Neural crest cell (in vitro differentiated cells): ENCODE results near the gene TOMM7. TPM values are rescaled to one million over a fixed set of nuclear protein-coding genes. Genes with fewer than 3 reads are reported as not detected.

ENCODE experiments used
- DNase-seq: peaks from one replicate; pipeline ENCODE4 v3.0.0; 2021; ENCODE audit warnings: low read depth, mixed read lengths, low spot score
- H3K27ac Mint-ChIP-seq: one replicate; pipeline ENCODE4 v1.8.0; 2021; ENCODE audit warnings: mild to moderate bottlenecking, mixed read lengths; ENCODE audit not compliant: unreplicated experiment
- H3K27me3 Mint-ChIP-seq: 2 replicates; pipeline ENCODE4 v1.8.0; 2021; ENCODE audit warnings: low read depth, mild to moderate bottlenecking, mixed read lengths
- H3K36me3 Mint-ChIP-seq: 2 replicates; pipeline ENCODE4 v1.8.0; 2021; ENCODE audit warnings: low read depth, mild to moderate bottlenecking, mixed read lengths
- H3K4me1 Mint-ChIP-seq: 2 replicates; pipeline ENCODE4 v1.8.0; 2021; ENCODE audit warnings: mixed read lengths
- H3K4me3 Mint-ChIP-seq: one replicate; pipeline ENCODE4 v1.8.0; 2021; ENCODE audit warnings: mild to moderate bottlenecking, mixed read lengths
- H3K9me3 Mint-ChIP-seq: 2 replicates; pipeline ENCODE4 v1.8.0; 2021; ENCODE audit warnings: mixed read lengths
- CTCF ChIP-seq: fragments of 200-600 bp; sonication (generic); conservative IDR thresholded peaks from 2 replicates; pipeline ENCODE4 v1.5.0; 2021; ENCODE audit warnings: antibody characterized with exemption, mild to moderate bottlenecking
- total RNA-seq: library from RNA; stranded (reverse); gene quantifications from 2 replicates; pipeline ENCODE4 v1.2.1, GENCODE V29; 2021

Gene TOMM7
- total RNA-seq, 1 donor from 2014 or later = 179 TPM

- no peaks in the 10 kb centered on the region for H3K4me1 Mint-ChIP-seq
- no peaks in the 10 kb centered on the region for H3K9me3 Mint-ChIP-seq
- no peak overlapping the region for H3K27ac Mint-ChIP-seq
- H3K27me3 Mint-ChIP-seq = no peaks in the 10 kb centered on the region
- H3K36me3 Mint-ChIP-seq = no peaks in the 10 kb centered on the region
- DNase-seq = no peak
- no peak for TF ChIP-seq CTCF
- no peak overlapping the region for H3K4me3 Mint-ChIP-seq
Observed at GRCh38 chr7:22787951-22788350, 34.7 kb downstream of the TOMM7 start.

- Mint-ChIP-seq H3K36me3 (no peaks in the 10 kb centered on the region), H3K27ac (no peak overlapping the region), H3K9me3 (no peaks in the 10 kb centered on the region), H3K27me3 (no peaks in the 10 kb centered on the region), H3K4me1 (no peaks in the 10 kb centered on the region), H3K4me3 (no peak overlapping the region)
- TF ChIP-seq CTCF = no peak
- DNase-seq = no peak
Observed at GRCh38 chr7:22786290-22786932, 36.2 kb downstream of the TOMM7 start.

GRCh38 chr7:22784346-22784745 lies 38.3 kb downstream of the TOMM7 start:
- H3K27me3 Mint-ChIP-seq = no peaks in the 10 kb centered on the region
- DNase-seq = no peak
- TF ChIP-seq CTCF = no peak
- H3K9me3 Mint-ChIP-seq = no peaks in the 10 kb centered on the region
- H3K36me3 Mint-ChIP-seq = no peaks in the 10 kb centered on the region
- no peak overlapping the region for H3K4me3 Mint-ChIP-seq
- no peaks in the 10 kb centered on the region for H3K4me1 Mint-ChIP-seq
- no peak overlapping the region for H3K27ac Mint-ChIP-seq

- H3K4me1 Mint-ChIP-seq = no peaks in the 10 kb centered on the region
- no peak overlapping the region for H3K27ac Mint-ChIP-seq
Observed at GRCh38 chr7:22783421-22783820, 39.2 kb downstream of the TOMM7 start.

GRCh38 chr7:22782616-22783232 lies 39.9 kb downstream of the TOMM7 start:
- TF ChIP-seq CTCF = peak; percentile 70
- Mint-ChIP-seq H3K4me3 (no peak overlapping the region), H3K27ac (no peak overlapping the region), H3K4me1 (no peaks in the 10 kb centered on the region), H3K36me3 (no peaks in the 10 kb centered on the region), H3K27me3 (no peaks in the 10 kb centered on the region), H3K9me3 (no peaks in the 10 kb centered on the region)
- DNase-seq = peak; percentile 57

More at GRCh38 chr7:22783421-22783820, 39.2 kb downstream of the TOMM7 start:
- H3K9me3 Mint-ChIP-seq = no peaks in the 10 kb centered on the region
- no peak for TF ChIP-seq CTCF
- H3K27me3 Mint-ChIP-seq = no peaks in the 10 kb centered on the region
- no peaks in the 10 kb centered on the region for H3K36me3 Mint-ChIP-seq
- no peak overlapping the region for H3K4me3 Mint-ChIP-seq
- no peak for DNase-seq
